ENCODE results near the gene DOCK4.
"Not testable (repeated sequence)": the region's sequence is repeated elsewhere in the genome, so short reads cannot be mapped to it uniquely, and the experiment has no call there.

The DOCK4 gene

GRCh38 chr7:112206238-112206990 lies at the start of gene DOCK4, which contains the start of gene ZNF277:
DOCK4 (minus strand) TSS chr7:112206399; CDS start chr7:112206138, 261 bp downstream.
ZNF277 (plus strand) TSS chr7:112206695; CDS start chr7:112206717, 22 bp downstream.
- DNase-seq (ENCODE audit: low spot score): peak; percentile 99

GRCh38 chr7:112255388-112255720 lies 49.2 kb upstream of the DOCK4 start:
- DNase-seq (ENCODE audit: low spot score): no peak

- DNase-seq (ENCODE audit: low spot score): no peak
Observed at GRCh38 chr7:112254709-112255387, 48.6 kb upstream of the DOCK4 start.

- DNase-seq (ENCODE audit: low spot score): no peak
Observed at GRCh38 chr7:112254156-112254555, 48.0 kb upstream of the DOCK4 start.

- no peak for DNase-seq (ENCODE audit: low spot score)
Observed at GRCh38 chr7:112252691-112253090, 46.5 kb upstream of the DOCK4 start.

GRCh38 chr7:112252141-112252540 lies 45.9 kb upstream of the DOCK4 start:
- peak; percentile 80 for DNase-seq (ENCODE audit: low spot score)

- DNase-seq (ENCODE audit: low spot score): not testable (repeated sequence)
Observed at GRCh38 chr7:112249967-112250366, 43.8 kb upstream of the DOCK4 start.

- DNase-seq (ENCODE audit: low spot score): no peak
Observed at GRCh38 chr7:112248598-112248997, 42.4 kb upstream of the DOCK4 start.

GRCh38 chr7:112238852-112239610 lies 32.8 kb upstream of the DOCK4 start:
- DNase-seq (ENCODE audit: low spot score): no peak

- DNase-seq (ENCODE audit: low spot score): no peak
Observed at GRCh38 chr7:112238330-112238729, 32.1 kb upstream of the DOCK4 start.

- no peak for DNase-seq (ENCODE audit: low spot score)
Observed at GRCh38 chr7:112236597-112236996, 30.4 kb upstream of the DOCK4 start.

- DNase-seq (ENCODE audit: low spot score): no peak
Observed at GRCh38 chr7:112234147-112234546, 27.9 kb upstream of the DOCK4 start.

- DNase-seq (ENCODE audit: low spot score): no peak
Observed at GRCh38 chr7:112233048-112233697, 27.0 kb upstream of the DOCK4 start.

- no peak for DNase-seq (ENCODE audit: low spot score)
Observed at GRCh38 chr7:112232212-112232978, 26.2 kb upstream of the DOCK4 start.

- no peak for DNase-seq (ENCODE audit: low spot score)
Observed at GRCh38 chr7:112228632-112229031, 22.4 kb upstream of the DOCK4 start.

GRCh38 chr7:112226701-112227276 lies 20.6 kb upstream of the DOCK4 start:
- DNase-seq (ENCODE audit: low spot score): no peak

GRCh38 chr7:112225006-112225405 lies 18.8 kb upstream of the DOCK4 start:
- no peak for DNase-seq (ENCODE audit: low spot score)

GRCh38 chr7:112224186-112224585 lies 18.0 kb upstream of the DOCK4 start:
- no peak for DNase-seq (ENCODE audit: low spot score)

- DNase-seq (ENCODE audit: low spot score): no peak
Observed at GRCh38 chr7:112223310-112223709, 17.1 kb upstream of the DOCK4 start.

- no peak for DNase-seq (ENCODE audit: low spot score)
Observed at GRCh38 chr7:112220877-112221434, 14.8 kb upstream of the DOCK4 start.

GRCh38 chr7:112215787-112216186 lies 9.6 kb upstream of the DOCK4 start:
- DNase-seq (ENCODE audit: low spot score): no peak

Measured in globus pallidus (tissue), 1 donor.